PFSK-1 (cell line): ENCODE measurements around the gene GRIN1.

ENCODE experiments used
- FOXP2 ChIP-seq: optimal IDR thresholded peaks from 2 replicates; pipeline ENCODE3; 2011; ENCODE audit warnings: borderline replicate concordance, control low read depth, inconsistent platforms; ENCODE audit not compliant: insufficient read depth; ENCODE audit errors: extremely low read length, extremely low read depth
- POLR2AphosphoS5 ChIP-seq: IDR thresholded peaks from 2 replicates; pipeline ENCODE4 v1.6.1; 2012; ENCODE audit warnings: low read depth, mild to moderate bottlenecking, control low read depth, low read length, moderate library complexity
- REST ChIP-seq, 2 experiments: IDR thresholded peaks; 2 replicates each; pipeline versions ENCODE4 v1.6.1 to v1.8.0; 2011 to 2012; ENCODE audit warnings: low read depth in 2 of 2, low read length in 2 of 2, control low read depth in 1 of 2, inconsistent platforms in 1 of 2, mild to moderate bottlenecking in 1 of 2, moderate library complexity in 1 of 2; ENCODE audit not compliant: insufficient read depth in 1 of 2
- SIN3A ChIP-seq: IDR thresholded peaks from 2 replicates; pipeline ENCODE4 v1.6.1; 2012; ENCODE audit warnings: mild to moderate bottlenecking, low read length, moderate library complexity, borderline replicate concordance; ENCODE audit not compliant: insufficient read depth
- TAF1 ChIP-seq: IDR thresholded peaks from 2 replicates; pipeline ENCODE4 v1.6.1; 2012; ENCODE audit warnings: low read length, control low read depth, borderline replicate concordance; ENCODE audit not compliant: insufficient read depth

Gene GRIN1

GRCh38 chr9:137201205-137201868, 62.4 kb downstream of the GRIN1 start:
- no peak for TF ChIP-seq SIN3A
- no peak for TF ChIP-seq TAF1
- no peak for TF ChIP-seq FOXP2
- TF ChIP-seq POLR2AphosphoS5 = no peak
- no peak for TF ChIP-seq REST (IDR thresholded peaks at IDR 0.05; ENCODE audit: insufficient read depth in 1 of 2, low read depth in 2 of 2, low read length in 2 of 2)

- TF ChIP-seq REST (IDR thresholded peaks at IDR 0.05; ENCODE audit: insufficient read depth in 1 of 2, low read depth in 2 of 2, low read length in 2 of 2) = no peak
- no peak for TF ChIP-seq FOXP2
Observed at GRCh38 chr9:137202966-137203365, 64.0 kb downstream of the GRIN1 start.

- TF ChIP-seq TAF1 (no peak), REST (IDR thresholded peaks at IDR 0.05; ENCODE audit: insufficient read depth in 1 of 2, low read depth in 2 of 2, low read length in 2 of 2) (no peak), POLR2AphosphoS5 (no peak), FOXP2 (no peak), SIN3A (no peak)
Observed at GRCh38 chr9:137204731-137205125, 65.8 kb downstream of the GRIN1 start.

GRCh38 chr9:137205126-137206069, 66.4 kb downstream of the GRIN1 start, which contains the start of the genes NDOR1 and TMEM203:
Gene NDOR1, plus strand, starts transcription at chr9:137205700. Its CDS starts 78 bp downstream, at chr9:137205778.
Gene TMEM203, minus strand, starts transcription at chr9:137205648. Its CDS starts 234 bp downstream, at chr9:137205414.
- TF ChIP-seq POLR2AphosphoS5 (peak; percentile 76; the same call in 1 of the 2 replicates), REST (IDR thresholded peaks at IDR 0.05; ENCODE audit: insufficient read depth in 1 of 2, low read depth in 2 of 2, low read length in 2 of 2) (peak in 1 of 2 experiments; percentile 46; a peak in 1 of 4 replicates), TAF1 (peak; percentile 82; the same call in 1 of the 2 replicates), SIN3A (peak; percentile 74; the same call in 1 of the 2 replicates), FOXP2 (no peak)
